IPS DF 6.9 (cell line): ENCODE data around the gene CADPS.

Source experiments
- DNase-seq: peaks from one replicate; pipeline ENCODE4 v3.0.0-alpha.2; 2013; ENCODE audit warnings: low read depth, low spot score
- H3K27ac ChIP-seq: one replicate; pipeline ENCODE4 v1.5.1; 2013; ENCODE audit warnings: low read length, control low read depth
- H3K27me3 ChIP-seq: 2 replicates; pipeline ENCODE4 v1.6.1; 2013; ENCODE audit warnings: mild to moderate bottlenecking, low read length; ENCODE audit not compliant: control insufficient read depth, insufficient read depth
- H3K36me3 ChIP-seq: 2 replicates; pipeline ENCODE4 v1.6.1; 2013; ENCODE audit warnings: low read length; ENCODE audit not compliant: control insufficient read depth, insufficient read depth
- H3K4me1 ChIP-seq: 2 replicates; pipeline ENCODE4 v1.6.1; 2013; ENCODE audit warnings: low read length; ENCODE audit not compliant: control insufficient read depth, insufficient read depth
- H3K4me3 ChIP-seq: 2 replicates; pipeline ENCODE4 v1.5.1; 2013; ENCODE audit warnings: mild to moderate bottlenecking, low read length
- H3K9me3 ChIP-seq: 2 replicates; pipeline ENCODE4 v1.6.1; 2013; ENCODE audit warnings: low read length, inconsistent platforms; ENCODE audit not compliant: control insufficient read depth, insufficient read depth
- WGBS: extraction: QIAGEN DNeasy Blood & Tissue Kit; methylation state at CpG from one replicate; pipeline ENCODE4 v1.1.7; 2013; ENCODE audit warnings: mixed read lengths, missing lambda C conversion rate; ENCODE audit not compliant: insufficient read length, insufficient coverage; 5-methylcytosine and 5-hydroxymethylcytosine counted together

Gene CADPS

GRCh38 chr3:62433396-62433795, 441.8 kb downstream of the CADPS start:
- no peak overlapping the region for H3K4me3 ChIP-seq
- WGBS = no CpG with 5 or more reads among the region's 8 CpGs
- H3K9me3 ChIP-seq = no peaks in the 10 kb centered on the region
- no peak for DNase-seq
- H3K27ac ChIP-seq = no peak overlapping the region
- peaks cover 4% of the 10 kb centered on the region; the same call in 1 of the 2 replicates for H3K4me1 ChIP-seq
- H3K27me3 ChIP-seq = no peaks in the 10 kb centered on the region
- no peaks in the 10 kb centered on the region for H3K36me3 ChIP-seq

- Histone ChIP-seq H3K4me3 (no peak overlapping the region), H3K27me3 (no peaks in the 10 kb centered on the region; the same call in 1 of the 2 replicates), H3K4me1 (0 out of 2 replicates have a peak, but pooled peaks cover 1% of the 10 kb centered on the region), H3K27ac (no peak overlapping the region), H3K36me3 (no peaks in the 10 kb centered on the region), H3K9me3 (no peaks in the 10 kb centered on the region)
- WGBS = no CpG with 5 or more reads among the region's 10 CpGs
- DNase-seq = no peak
These were observed 454.0 kb downstream of the CADPS start for GRCh38 chr3:62421207-62421606.

GRCh38 chr3:62416144-62416543, 459.1 kb downstream of the CADPS start:
- Histone ChIP-seq H3K4me1 (peaks cover 5% of the 10 kb centered on the region; the same call in 1 of the 2 replicates), H3K9me3 (no peaks in the 10 kb centered on the region), H3K4me3 (no peak overlapping the region), H3K36me3 (no peaks in the 10 kb centered on the region), H3K27me3 (no peaks in the 10 kb centered on the region; the same call in 1 of the 2 replicates), H3K27ac (no peak overlapping the region)
- no peak for DNase-seq
- no CpG with 5 or more reads among the region's 3 CpGs for WGBS

GRCh38 chr3:62415312-62415801, 459.9 kb downstream of the CADPS start:
- no peak overlapping the region for H3K4me3 ChIP-seq
- DNase-seq = peak; percentile 55
- no CpG with 5 or more reads among the region's 9 CpGs for WGBS

GRCh38 chr3:62414786-62415185, 460.4 kb downstream of the CADPS start:
- WGBS = no CpG with 5 or more reads among the region's 11 CpGs
- Histone ChIP-seq H3K27ac (no peak overlapping the region), H3K27me3 (no peaks in the 10 kb centered on the region; the same call in 1 of the 2 replicates), H3K4me3 (no peak overlapping the region), H3K9me3 (no peaks in the 10 kb centered on the region), H3K4me1 (peaks cover 5% of the 10 kb centered on the region; the same call in 1 of the 2 replicates), H3K36me3 (no peaks in the 10 kb centered on the region)
- DNase-seq = no peak

More at GRCh38 chr3:62415312-62415801, 459.9 kb downstream of the CADPS start:
- Histone ChIP-seq H3K27ac (no peak overlapping the region), H3K4me1 (peaks cover 5% of the 10 kb centered on the region; the same call in 1 of the 2 replicates), H3K36me3 (no peaks in the 10 kb centered on the region), H3K9me3 (no peaks in the 10 kb centered on the region), H3K27me3 (no peaks in the 10 kb centered on the region; the same call in 1 of the 2 replicates)

- Histone ChIP-seq H3K4me1 (peaks cover 5% of the 10 kb centered on the region; the same call in 1 of the 2 replicates), H3K27ac (no peak overlapping the region), H3K9me3 (no peaks in the 10 kb centered on the region), H3K36me3 (no peaks in the 10 kb centered on the region), H3K4me3 (no peak overlapping the region), H3K27me3 (no peaks in the 10 kb centered on the region; the same call in 1 of the 2 replicates)
- WGBS = no CpG with 5 or more reads among the region's 2 CpGs
- DNase-seq = no peak
These were observed 461.5 kb downstream of the CADPS start for GRCh38 chr3:62413687-62414086.

GRCh38 chr3:62406945-62407344, 468.3 kb downstream of the CADPS start:
- H3K27ac ChIP-seq = no peak overlapping the region
- no peak for DNase-seq
- no peaks in the 10 kb centered on the region for H3K9me3 ChIP-seq
- WGBS = no CpG with 5 or more reads among the region's 2 CpGs
- no peaks in the 10 kb centered on the region; the same call in 1 of the 2 replicates for H3K4me1 ChIP-seq
- H3K27me3 ChIP-seq = no peaks in the 10 kb centered on the region
- H3K36me3 ChIP-seq = no peaks in the 10 kb centered on the region
- no peak overlapping the region for H3K4me3 ChIP-seq

- H3K36me3 ChIP-seq = no peaks in the 10 kb centered on the region
- WGBS = no CpG with 5 or more reads among the region's 6 CpGs
These were observed 469.6 kb downstream of the CADPS start for GRCh38 chr3:62405566-62405965.

GRCh38 chr3:62405135-62405534, 470.1 kb downstream of the CADPS start:
- Histone ChIP-seq H3K4me1 (no peaks in the 10 kb centered on the region), H3K36me3 (no peaks in the 10 kb centered on the region), H3K9me3 (no peaks in the 10 kb centered on the region), H3K27me3 (no peaks in the 10 kb centered on the region), H3K4me3 (no peak overlapping the region), H3K27ac (no peak overlapping the region)
- no peak for DNase-seq
- no CpG with 5 or more reads among the region's 6 CpGs for WGBS

More at GRCh38 chr3:62405566-62405965, 469.6 kb downstream of the CADPS start:
- H3K9me3 ChIP-seq = no peaks in the 10 kb centered on the region
- H3K27ac ChIP-seq = no peak overlapping the region
- no peaks in the 10 kb centered on the region; the same call in 1 of the 2 replicates for H3K4me1 ChIP-seq
- no peak overlapping the region for H3K4me3 ChIP-seq
- H3K27me3 ChIP-seq = no peaks in the 10 kb centered on the region
- no peak for DNase-seq

- H3K36me3 ChIP-seq = no peaks in the 10 kb centered on the region
- DNase-seq = no peak
- no peak overlapping the region for H3K4me3 ChIP-seq
- no peaks in the 10 kb centered on the region for H3K27me3 ChIP-seq
- WGBS = no CpG with 5 or more reads among the region's 8 CpGs
- H3K4me1 ChIP-seq = no peaks in the 10 kb centered on the region
- no peak overlapping the region for H3K27ac ChIP-seq
- no peaks in the 10 kb centered on the region for H3K9me3 ChIP-seq
These were observed 470.9 kb downstream of the CADPS start for GRCh38 chr3:62404321-62404720.

- H3K36me3 ChIP-seq = no peaks in the 10 kb centered on the region
- no peaks in the 10 kb centered on the region for H3K4me1 ChIP-seq
- no CpG with 5 or more reads among the region's 3 CpGs for WGBS
- DNase-seq = no peak
- H3K27ac ChIP-seq = no peak overlapping the region
- no peaks in the 10 kb centered on the region for H3K9me3 ChIP-seq
- no peak overlapping the region for H3K4me3 ChIP-seq
- no peaks in the 10 kb centered on the region for H3K27me3 ChIP-seq
These were observed 471.5 kb downstream of the CADPS start for GRCh38 chr3:62403765-62404164.
